HG02852 (cell line): Measurements from ENCODE around the gene ARHGEF10L.

ENCODE experiments used
- ATAC-seq: cut with Tn5 transposase; IDR thresholded peaks from one replicate; pipeline ENCODE4 v1.9.1; 2021; ENCODE audit warnings: mild to moderate bottlenecking, moderate library complexity; ENCODE audit not compliant: unreplicated experiment

Gene ARHGEF10L

GRCh38 chr1:17696417-17697301, 157.2 kb downstream of the ARHGEF10L start:
- no peak for ATAC-seq

GRCh38 chr1:17697458-17697857, 158.0 kb downstream of the ARHGEF10L start:
- no peak for ATAC-seq

GRCh38 chr1:17699581-17699980, 160.1 kb downstream of the ARHGEF10L start:
- ATAC-seq, result no peak

GRCh38 chr1:17700945-17701810, 161.7 kb downstream of the ARHGEF10L start:
- ATAC-seq, result no peak

- ATAC-seq, result no peak
Measured at GRCh38 chr1:17704176-17704575, 164.7 kb downstream of the ARHGEF10L start.

GRCh38 chr1:17706445-17706844, 166.9 kb downstream of the ARHGEF10L start:
- no peak for ATAC-seq

- no peak for ATAC-seq
Measured at GRCh38 chr1:17709981-17710380, 170.5 kb downstream of the ARHGEF10L start.

- ATAC-seq, result no peak
Measured at GRCh38 chr1:17710889-17711576, 171.5 kb downstream of the ARHGEF10L start.

GRCh38 chr1:17711577-17711910, 172.0 kb downstream of the ARHGEF10L start:
- ATAC-seq, result no peak

GRCh38 chr1:17711941-17712340, 172.4 kb downstream of the ARHGEF10L start:
- ATAC-seq, result no peak

GRCh38 chr1:17713993-17714392, 174.5 kb downstream of the ARHGEF10L start:
- no peak for ATAC-seq

- ATAC-seq, result no peak
Measured at GRCh38 chr1:17717594-17718535, 178.4 kb downstream of the ARHGEF10L start.

- no peak for ATAC-seq
Measured at GRCh38 chr1:17719874-17720273, 180.4 kb downstream of the ARHGEF10L start.

GRCh38 chr1:17721444-17721843, 181.9 kb downstream of the ARHGEF10L start:
- ATAC-seq, result no peak

GRCh38 chr1:17723684-17724083, 184.2 kb downstream of the ARHGEF10L start:
- no peak for ATAC-seq

GRCh38 chr1:17724150-17724549, 184.7 kb downstream of the ARHGEF10L start:
- no peak for ATAC-seq

GRCh38 chr1:17725084-17725719, 185.7 kb downstream of the ARHGEF10L start:
- ATAC-seq, result no peak

- no peak for ATAC-seq
Measured at GRCh38 chr1:17725811-17726582, 186.5 kb downstream of the ARHGEF10L start.

GRCh38 chr1:17728123-17728712, 188.7 kb downstream of the ARHGEF10L start:
- ATAC-seq, result no peak
